ACHN (cell line): Measurements from ENCODE around the gene ATP5PO.

Experiments used
- DNase-seq: peaks from one replicate; pipeline ENCODE4 v3.0.0-alpha.2; 2015
- in situ Hi-C: cut with HindIII; loops from 2 replicates; pipeline ENCODE4 v1.10.0; 2017; ENCODE audit warnings: low sequenced_read_pairs, low pct_ligation_motif_present, low pct_unique_long_range_greater_than_20kb

Gene ATP5PO

GRCh38 chr21:33915368-33916199, at the start of gene ATP5PO:
Gene ATP5PO (minus strand): TSS chr21:33915804. CDS start chr21:33915763, 41 bp downstream.
- DNase-seq: peak; percentile 96
- in situ Hi-C loops: no loop called here

GRCh38 chr21:33964706-33965325, 49.2 kb upstream of the ATP5PO start:
- in situ Hi-C loops: no loop called here
- DNase-seq: no peak

- DNase-seq: no peak
- in situ Hi-C loops: no loop called here
Measured at GRCh38 chr21:33963848-33964555, 48.4 kb upstream of the ATP5PO start.

- in situ Hi-C loops: no loop called here
- no peak for DNase-seq
Measured at GRCh38 chr21:33962290-33962689, 46.7 kb upstream of the ATP5PO start.

- in situ Hi-C loops: no loop called here
- DNase-seq: no peak
Measured at GRCh38 chr21:33961061-33961460, 45.5 kb upstream of the ATP5PO start.

GRCh38 chr21:33959680-33960079, 44.1 kb upstream of the ATP5PO start:
- in situ Hi-C loops: no loop called here
- DNase-seq: no peak

- in situ Hi-C loops: no loop called here
- DNase-seq: no peak
Measured at GRCh38 chr21:33954395-33954794, 38.8 kb upstream of the ATP5PO start.

- DNase-seq: no peak
- in situ Hi-C loops: no loop called here
Measured at GRCh38 chr21:33951276-33952178, 35.9 kb upstream of the ATP5PO start.

GRCh38 chr21:33950431-33951079, 35.0 kb upstream of the ATP5PO start:
- in situ Hi-C loops: no loop called here
- DNase-seq: no peak

- DNase-seq: no peak
- in situ Hi-C loops: no loop called here
Measured at GRCh38 chr21:33949516-33950430, 34.2 kb upstream of the ATP5PO start.

GRCh38 chr21:33948951-33949444, 33.4 kb upstream of the ATP5PO start:
- DNase-seq: no peak
- in situ Hi-C loops: no loop called here

GRCh38 chr21:33948096-33948950, 32.7 kb upstream of the ATP5PO start:
- in situ Hi-C loops: no loop called here
- DNase-seq: peak; percentile 73

- in situ Hi-C loops: no loop called here
- DNase-seq: peak; percentile 95
Measured at GRCh38 chr21:33947451-33948095, 32.0 kb upstream of the ATP5PO start.

GRCh38 chr21:33945652-33946270, 30.2 kb upstream of the ATP5PO start:
- in situ Hi-C loops: no loop called here
- no peak for DNase-seq

GRCh38 chr21:33944185-33944763, 28.7 kb upstream of the ATP5PO start:
- no peak for DNase-seq
- in situ Hi-C loops: no loop called here
